Peyer's patch (tissue), 4 donors: ENCODE data around the gene TXNDC16.

ENCODE experiments used
- POLR2A ChIP-seq, 2 donors: fragments of 450-650 bp; IDR thresholded peaks; one replicate each; pipeline ENCODE4 v1.5.1; 2017; ENCODE audit warnings: antibody characterized with exemption in 2 of 2, mild to moderate bottlenecking in 2 of 2, moderate library complexity in 2 of 2
- TF ChIP-seq, protein P1 (sequence below), 6 experiments: fragments of 450-650 bp in 4 of 6; fragments of 200-600 bp in 2 of 6; sonication (generic) in 1 of 6; IDR thresholded peaks; one replicate each; pipeline ENCODE4 v1.5.1; 2017 to 2019; ENCODE audit warnings: antibody characterized with exemption in 6 of 6, mild to moderate bottlenecking in 3 of 6, moderate library complexity in 1 of 6

DNA sequence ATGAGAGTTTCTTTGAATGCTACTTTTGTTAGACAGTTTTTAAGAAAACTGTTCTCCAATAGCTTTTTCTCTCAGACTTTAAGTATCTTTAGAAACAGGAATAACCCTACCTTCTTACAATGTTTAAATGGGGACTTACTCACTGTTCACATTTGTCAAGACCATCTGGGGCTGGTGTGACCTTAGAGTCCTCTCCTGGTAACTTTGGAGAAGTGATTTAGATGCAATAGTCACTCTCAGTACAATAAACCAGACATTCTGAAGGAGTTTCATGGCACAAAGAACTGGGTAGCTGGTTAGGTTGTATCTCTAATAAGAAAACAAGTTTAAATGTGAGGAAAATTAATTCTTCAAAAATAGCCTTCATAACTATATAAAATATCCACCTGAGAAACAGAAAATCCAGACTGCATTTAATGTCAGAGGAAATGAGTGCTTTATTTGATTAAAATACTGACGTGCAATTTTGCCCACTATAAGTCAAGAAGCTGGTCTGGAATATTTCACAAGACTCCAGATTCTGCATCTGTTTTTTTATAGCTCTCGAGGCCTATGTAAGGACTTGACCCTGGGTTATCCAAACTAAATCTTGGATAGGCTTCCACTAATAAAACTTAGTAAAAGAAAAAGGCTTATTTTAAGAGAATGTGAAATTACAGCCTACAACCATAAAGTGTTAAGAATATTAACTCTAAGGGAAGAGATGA lies 129.5 kb downstream of the TXNDC16 start:
- TF ChIP-seq, protein P1, sequence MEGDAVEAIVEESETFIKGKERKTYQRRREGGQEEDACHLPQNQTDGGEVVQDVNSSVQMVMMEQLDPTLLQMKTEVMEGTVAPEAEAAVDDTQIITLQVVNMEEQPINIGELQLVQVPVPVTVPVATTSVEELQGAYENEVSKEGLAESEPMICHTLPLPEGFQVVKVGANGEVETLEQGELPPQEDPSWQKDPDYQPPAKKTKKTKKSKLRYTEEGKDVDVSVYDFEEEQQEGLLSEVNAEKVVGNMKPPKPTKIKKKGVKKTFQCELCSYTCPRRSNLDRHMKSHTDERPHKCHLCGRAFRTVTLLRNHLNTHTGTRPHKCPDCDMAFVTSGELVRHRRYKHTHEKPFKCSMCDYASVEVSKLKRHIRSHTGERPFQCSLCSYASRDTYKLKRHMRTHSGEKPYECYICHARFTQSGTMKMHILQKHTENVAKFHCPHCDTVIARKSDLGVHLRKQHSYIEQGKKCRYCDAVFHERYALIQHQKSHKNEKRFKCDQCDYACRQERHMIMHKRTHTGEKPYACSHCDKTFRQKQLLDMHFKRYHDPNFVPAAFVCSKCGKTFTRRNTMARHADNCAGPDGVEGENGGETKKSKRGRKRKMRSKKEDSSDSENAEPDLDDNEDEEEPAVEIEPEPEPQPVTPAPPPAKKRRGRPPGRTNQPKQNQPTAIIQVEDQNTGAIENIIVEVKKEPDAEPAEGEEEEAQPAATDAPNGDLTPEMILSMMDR (IDR thresholded peaks at IDR 0.05): peak in 1 of 6 experiments; percentile 13
- no peak for TF ChIP-seq POLR2A (IDR thresholded peaks at IDR 0.05)
